Hematopoietic multipotent progenitor cell treated with erythropoietin and hydrocortisone succinate and interleukin-3 and kit ligand, for 8 days (in vitro differentiated cells): ENCODE results near the gene KRTAP10-1.
"Not testable (repeated sequence)": the region's sequence is repeated elsewhere in the genome, so short reads cannot be mapped to it uniquely, and the experiment has no call there.

Source experiments
- DNase-seq: peaks from one replicate; pipeline ENCODE4 v3.0.0-alpha.2; 2015

KRTAP10-1 gene

DNA sequence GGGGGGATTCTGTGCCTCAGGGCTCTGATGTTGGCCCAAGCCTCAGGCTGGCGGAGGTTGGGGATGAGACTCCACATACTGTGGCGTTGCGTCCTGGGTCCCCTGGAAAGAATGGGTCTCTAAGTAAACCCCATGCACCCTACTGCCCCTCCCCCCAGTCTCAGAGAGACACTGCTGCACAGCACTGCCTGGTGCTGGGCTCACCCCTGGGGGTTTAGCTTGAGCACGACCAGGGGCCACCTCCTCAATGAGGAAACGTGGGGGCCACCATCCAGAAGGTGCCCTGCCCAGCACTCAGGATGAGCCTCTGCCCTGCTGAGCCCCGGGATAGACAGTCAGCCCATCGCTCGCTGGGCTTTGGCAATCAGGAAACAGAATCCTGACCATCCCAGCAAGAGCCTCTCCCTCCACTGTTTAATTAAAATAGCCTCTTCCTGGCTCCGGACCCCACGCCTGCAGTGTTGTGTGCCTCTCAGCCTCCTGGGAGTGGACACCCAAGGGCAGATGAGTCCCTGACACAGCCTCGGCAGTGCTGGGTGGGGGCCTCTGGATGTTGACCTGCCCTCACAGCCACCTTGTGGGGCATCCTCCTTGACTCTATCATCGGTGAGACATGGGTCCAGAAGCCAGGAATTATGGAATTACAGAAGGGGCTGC lies 30.0 kb upstream of the KRTAP10-1 start:
- DNase-seq = no peak

- DNase-seq = no peak
Observed at GRCh38 chr21:44568667-44569556, 28.9 kb upstream of the KRTAP10-1 start.

GRCh38 chr21:44568261-44568660 lies 28.3 kb upstream of the KRTAP10-1 start:
- DNase-seq = no peak

DNA sequence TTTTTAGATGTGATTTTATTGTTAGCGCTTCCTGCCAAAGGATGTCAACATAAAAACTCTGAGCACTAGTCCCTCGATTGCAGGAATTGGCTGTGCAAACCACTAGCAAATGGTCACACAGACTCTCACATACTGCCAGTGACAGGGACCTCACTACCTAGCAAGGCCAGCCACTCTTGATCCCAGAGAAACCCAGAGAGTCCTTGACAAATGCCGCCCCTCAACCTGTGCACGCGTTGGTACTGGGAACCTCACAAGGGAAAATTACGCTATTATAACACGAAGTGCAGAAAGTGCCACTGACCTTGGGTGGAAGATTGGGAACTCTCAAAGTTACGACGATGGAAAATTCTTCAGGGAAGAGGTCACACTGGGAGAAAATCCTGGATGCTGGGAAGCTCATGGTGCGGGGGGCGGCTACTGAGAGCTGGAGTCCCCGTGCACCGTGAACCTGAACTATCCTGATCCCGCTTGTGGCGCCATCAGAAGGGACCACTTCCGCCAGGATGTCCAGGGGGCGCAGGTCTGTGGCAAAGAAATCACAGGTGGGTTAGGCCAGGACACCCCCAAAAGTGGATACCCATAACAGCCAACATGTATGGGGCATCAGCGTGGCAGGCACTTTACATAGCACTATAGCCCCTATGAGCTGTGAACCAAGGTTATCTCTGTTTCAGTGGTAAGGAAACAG lies 27.6 kb upstream of the KRTAP10-1 start:
- no peak for DNase-seq

GRCh38 chr21:44566403-44566802 lies 26.4 kb upstream of the KRTAP10-1 start:
- no peak for DNase-seq

DNA sequence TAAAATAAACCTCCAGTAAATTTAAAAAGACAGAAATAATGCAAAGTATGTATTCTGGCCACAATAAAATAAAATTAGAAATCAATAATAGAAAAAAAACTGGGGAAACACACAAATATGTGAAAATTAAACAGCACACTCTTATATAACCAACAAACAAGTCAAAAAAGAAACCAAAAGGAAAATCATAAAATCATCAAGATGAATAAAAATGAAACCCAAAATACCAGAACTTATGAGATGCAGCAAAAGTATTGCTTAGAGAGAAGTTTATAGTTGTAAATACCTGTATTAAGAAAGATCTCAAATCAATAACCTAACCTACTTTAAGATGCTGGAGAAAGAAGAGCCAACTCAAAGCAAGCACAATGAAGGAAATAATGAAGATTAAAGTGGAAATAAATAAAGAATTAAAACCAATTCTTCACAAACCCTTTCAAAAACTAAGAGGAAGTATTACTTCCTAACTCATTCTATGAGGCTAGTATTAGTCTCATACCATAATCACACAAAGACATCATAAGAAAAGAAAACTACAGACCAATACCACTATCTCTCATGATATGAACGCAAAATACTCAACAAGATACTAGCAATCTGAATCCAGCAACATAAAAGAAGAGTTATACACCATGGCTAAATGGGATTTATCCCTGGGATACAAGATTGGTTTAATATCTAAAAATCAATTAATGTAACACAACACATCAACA lies 25.0 kb upstream of the KRTAP10-1 start:
- no peak for DNase-seq

- DNase-seq = no peak
Observed at GRCh38 chr21:44564099-44564498, 24.1 kb upstream of the KRTAP10-1 start.

DNA sequence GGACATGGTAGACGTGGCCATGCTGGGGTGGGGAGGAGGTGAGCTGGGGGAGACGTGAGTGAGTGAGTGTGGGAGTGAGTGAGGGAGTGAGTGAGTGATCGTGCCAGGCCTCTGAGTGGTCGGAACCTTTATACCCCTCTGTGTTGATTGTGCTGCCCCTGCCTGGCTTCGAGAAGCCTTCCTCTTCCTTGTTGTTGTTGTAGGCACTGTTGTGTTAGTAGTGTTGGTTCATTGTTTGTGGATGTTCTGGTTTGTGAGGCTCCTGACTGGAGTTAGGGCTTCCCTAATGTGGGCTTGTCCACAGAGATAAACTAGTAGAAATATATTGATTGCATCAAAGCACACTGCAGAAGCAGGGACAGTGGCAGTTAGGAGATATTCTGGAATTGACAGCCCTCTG lies 18.7 kb upstream of the KRTAP10-1 start, which contains the start of gene KRTAP10-3:
TSS of gene KRTAP10-3 (minus strand) at position 101 of the 400 bp plus-strand sequence. CDS start at position 21, 80 bp downstream.
- no peak for DNase-seq

GRCh38 chr21:44558329-44558675 lies 18.3 kb upstream of the KRTAP10-1 start:
- not testable (repeated sequence) for DNase-seq

DNA sequence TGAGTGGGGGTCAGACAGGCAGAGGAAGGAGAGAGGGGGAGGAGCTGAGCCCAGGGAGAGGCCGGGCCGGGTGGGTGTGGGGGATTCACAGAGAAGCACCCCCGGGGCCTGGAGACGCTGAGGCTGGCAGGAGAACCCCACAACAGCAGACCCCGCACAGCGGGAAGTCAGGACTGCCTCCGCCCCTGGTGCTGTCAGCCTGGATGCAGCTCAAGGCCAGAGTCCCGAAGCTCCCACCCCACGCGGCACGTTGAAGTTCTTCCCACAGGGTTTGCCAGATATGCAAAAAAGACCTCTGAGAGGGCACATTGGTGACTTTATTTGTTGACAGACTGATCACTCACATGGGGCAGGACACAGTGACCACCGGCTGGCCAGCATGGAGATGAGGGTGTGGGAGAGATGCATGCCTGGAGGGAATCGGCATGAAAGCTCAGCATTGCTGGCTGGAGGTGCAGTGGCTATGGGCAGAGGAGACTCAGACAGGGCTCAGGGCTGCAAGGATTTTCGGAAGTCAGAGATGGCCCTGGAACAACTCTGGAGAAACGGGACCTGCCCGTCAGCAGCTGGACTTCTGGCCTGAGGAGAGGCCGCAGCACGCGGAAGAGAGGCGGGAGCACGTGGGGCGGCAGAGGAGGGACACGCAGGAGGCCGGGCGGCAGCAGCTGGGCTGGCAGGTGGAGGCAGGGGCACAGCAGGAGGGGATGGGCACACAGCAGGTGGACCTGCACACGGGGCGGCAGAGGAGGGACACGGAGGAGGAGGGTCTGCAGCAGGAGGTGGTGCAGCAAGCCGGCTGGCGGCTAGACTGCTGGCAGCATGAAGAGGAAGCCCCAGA lies 17.7 kb upstream of the KRTAP10-1 start:
- DNase-seq = no peak

DNA sequence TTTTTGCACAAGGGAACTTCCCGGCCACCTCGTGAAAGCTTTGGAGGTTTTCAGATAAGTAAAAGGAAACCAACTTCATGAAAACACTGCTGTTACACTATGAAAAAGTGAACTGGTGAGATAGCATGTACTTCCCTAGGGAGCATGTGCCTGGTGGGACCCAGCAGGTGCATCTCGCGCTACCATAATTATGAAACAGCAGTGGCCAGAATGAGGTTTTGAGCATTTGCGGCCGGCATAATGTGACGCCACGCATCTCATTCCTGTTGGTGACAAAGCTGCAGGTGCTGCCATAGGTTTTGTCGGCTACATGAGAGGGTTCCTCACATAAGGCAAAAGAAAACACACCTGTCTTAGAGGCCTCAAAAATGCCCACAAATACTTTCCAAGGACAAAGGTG lies 16.9 kb upstream of the KRTAP10-1 start:
- no peak for DNase-seq

DNA sequence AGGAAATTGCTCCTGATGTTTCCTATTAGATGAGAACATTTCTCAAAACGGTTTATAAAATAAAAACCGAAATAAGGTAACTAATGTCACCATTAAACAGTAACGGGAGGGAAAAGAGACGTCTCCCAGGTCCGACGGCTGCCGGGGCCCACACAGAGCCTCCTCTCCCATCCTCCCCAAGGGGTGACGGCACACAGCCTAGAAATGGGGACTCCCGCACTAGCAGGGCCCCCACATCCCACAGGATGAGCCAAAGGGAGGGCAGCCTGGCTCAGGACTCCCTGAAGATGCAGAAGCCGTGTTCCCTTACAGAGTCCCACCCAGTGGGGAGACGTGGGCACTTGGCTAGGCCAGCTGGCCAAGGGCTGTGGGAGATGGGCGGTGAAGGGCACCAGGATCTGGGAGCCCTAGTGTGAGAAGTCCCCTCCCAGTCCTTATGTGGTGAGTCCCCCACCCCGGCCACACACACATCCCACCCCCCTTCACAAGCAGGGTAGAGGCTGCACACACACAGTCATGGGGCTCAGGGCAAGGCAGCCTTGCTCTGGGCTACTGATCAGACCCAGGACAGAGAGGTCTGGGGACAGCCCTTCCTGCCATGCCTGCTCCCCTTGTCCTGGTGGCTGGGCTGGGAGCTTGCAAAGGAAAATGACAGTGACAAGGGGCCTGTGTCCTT lies 15.3 kb upstream of the KRTAP10-1 start:
- no peak for DNase-seq

- DNase-seq = no peak
Observed at GRCh38 chr21:44552681-44553080, 12.7 kb upstream of the KRTAP10-1 start.

- DNase-seq = no peak
Observed at GRCh38 chr21:44552136-44552535, 12.1 kb upstream of the KRTAP10-1 start.

DNA sequence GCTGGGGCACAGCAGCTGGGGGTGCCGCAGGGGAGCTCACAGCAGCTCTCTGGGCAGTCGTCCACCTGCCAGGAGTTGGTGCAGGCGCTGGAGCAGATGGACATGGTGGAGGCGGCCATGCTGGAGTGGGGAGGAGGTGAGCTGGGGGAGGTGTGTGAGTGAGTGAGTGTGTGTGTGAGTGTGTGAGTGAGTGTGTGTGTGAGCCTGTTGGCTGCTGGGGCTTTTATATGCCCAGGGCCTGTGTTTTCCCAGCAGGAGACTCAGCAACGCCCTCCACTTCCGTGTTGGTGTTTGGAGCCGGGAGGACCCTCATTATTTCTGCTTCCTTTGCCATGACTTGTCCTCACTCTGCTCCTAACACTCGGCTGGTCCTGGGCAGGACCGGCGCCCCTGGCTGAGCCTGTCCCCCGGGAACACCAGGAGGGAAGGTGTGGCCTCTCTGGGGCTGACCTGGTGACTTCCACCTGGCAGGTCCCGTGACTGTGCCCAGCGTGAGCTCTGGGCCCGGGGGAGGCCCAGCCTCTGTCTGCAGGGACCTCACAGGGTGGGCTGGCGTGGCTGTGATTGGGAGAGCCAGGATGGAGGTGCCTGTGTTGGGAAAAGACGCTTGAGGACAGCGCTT lies 11.5 kb upstream of the KRTAP10-1 start, which contains the start of gene KRTAP10-2:
TSS of gene KRTAP10-2 (minus strand) at position 166 of the 622 bp plus-strand sequence. CDS start at position 119, 47 bp downstream.
- DNase-seq = no peak

DNA sequence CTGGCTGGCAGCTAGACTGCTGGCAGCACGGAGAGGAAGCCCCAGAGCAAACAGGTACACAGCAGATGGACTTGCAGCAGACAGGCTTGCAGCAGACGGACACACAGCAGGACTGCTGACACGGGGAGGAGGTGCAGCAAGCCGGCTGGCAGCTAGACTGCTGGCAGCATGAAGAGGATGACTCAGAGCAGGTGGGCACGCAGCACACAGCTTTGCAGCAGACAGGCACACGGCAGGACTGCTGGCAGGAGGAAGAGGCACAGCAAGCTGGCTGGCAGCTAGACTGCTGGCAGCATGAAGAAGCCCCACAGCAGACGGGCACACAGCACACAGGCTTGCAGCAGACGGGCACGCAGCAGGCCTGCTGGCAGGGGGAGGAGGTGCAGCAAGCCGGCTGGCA lies 10.8 kb upstream of the KRTAP10-1 start:
- DNase-seq = no peak

DNA sequence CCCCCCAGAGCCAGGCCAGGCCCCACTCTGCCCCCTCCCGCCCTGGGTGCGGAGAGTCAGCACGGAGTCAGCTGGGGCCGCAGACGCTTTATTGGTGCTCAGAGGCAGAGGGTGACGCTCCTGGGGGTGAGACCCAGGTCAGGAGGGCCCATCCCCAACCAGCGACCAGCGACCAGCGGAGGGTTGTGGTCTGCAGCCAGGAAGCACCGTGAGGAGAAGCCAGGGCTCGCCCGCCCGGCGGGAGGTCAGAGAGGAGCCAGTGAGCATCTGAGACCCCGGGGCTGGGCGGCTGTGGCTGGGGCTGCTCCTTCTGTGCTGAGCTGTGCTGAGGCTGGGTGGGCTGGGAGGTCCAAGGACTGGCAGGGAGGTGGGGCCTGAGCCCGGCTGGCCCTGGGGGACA lies 10.3 kb upstream of the KRTAP10-1 start:
- DNase-seq = not testable (repeated sequence)

DNA sequence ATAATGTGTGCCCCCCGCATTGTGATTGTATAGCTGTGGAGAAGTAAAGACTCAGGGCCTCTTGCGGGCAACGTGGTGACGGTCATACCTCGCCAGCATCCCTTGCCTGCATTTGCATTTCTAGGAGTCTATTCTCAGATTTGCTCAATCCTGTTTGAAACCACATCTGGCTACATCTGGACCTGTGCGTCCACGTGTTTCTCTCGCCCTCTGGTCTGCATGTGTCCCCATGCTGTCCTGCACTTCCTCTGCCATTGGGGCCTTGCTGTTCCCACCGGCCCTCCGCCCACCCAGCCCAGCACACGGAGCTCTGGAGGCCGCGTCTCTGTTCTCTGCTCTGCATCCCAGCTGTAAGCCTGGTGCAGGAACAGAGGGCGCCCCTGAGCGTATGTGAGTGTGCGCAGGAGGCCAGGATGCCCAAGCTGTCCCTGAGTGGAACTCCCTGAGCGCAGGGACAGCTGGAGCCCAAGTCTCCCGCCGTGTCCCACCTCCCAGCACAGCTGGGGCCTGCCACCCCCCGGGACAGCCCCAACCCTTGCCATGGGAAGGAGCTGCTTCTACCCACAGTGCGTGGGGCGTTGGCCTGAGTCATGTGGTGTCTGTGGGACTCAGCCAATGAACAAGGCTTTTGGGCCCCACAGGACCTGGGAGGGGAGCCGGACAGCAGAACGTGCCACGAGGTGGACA lies 9.7 kb upstream of the KRTAP10-1 start:
- DNase-seq = no peak

- DNase-seq = no peak
Observed at GRCh38 chr21:44548922-44549321, 8.9 kb upstream of the KRTAP10-1 start.

- no peak for DNase-seq
Observed at GRCh38 chr21:44548381-44548780, 8.4 kb upstream of the KRTAP10-1 start.
